Measurements from ENCODE around the gene SFT2D1.
"Not testable (repeated sequence)": the region's sequence is repeated elsewhere in the genome, so short reads cannot be mapped to it uniquely, and the experiment has no call there.

SFT2D1 gene

DNA sequence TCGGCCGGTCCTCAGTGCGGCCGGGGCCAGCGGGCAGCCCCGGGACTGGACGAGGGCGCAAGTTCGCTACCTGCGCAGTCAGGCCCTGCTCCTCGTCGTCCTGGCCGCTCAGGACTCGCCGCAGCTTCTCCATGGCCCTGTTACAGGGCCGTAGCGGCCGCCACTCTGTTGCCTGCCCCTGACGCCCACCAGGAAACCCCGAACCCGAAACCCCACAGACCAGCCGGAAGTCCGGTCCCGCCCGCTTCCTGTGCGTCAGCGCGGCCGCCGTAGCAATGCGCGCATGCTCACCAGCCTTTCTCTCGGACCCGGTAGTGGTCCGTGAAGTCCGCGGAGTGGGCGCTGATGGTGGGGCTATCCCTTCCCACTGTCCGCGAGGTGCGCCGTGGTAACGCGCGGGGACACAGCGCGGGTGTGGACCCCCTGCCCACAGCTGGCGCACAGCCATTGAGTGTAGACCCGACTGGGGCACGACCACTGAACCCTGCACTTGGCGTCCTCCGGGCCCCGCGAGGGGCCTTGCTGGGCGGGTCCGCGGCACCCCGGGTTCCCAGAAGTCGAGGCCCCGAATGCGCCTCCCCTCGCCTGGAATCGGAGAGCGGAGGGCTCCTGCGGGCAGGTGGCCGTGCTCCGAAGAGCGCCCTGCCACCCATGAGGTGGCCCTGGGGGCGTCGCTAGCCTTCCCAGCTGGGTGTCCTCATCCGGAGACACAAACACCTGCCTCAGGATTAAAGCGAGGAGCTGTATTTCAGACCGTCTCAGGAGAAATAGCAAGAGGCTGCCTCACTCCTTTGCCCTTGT is at the start of gene SFT2D1:
Gene SFT2D1 (minus strand): TSS at position 197 of the 801 bp plus-strand sequence. CDS start 64 bp downstream, at position 133.
- Histone ChIP-seq H3K9me3 (ENCODE audit: control insufficient read depth in 2 of 2, low read length in 2 of 2) (no peaks in the 10 kb centered on the region), H3K4me1 (ENCODE audit: control insufficient read depth, insufficient read depth, low read length) (peaks cover 30% of the 10 kb centered on the region), H3K4me3 (ENCODE audit: low read length in 2 of 2) (peak within 1 kb of the TSS; percentile 71 to 99), H3K27ac (ENCODE audit: low read length) (peak within 1 kb of the TSS; percentile 71), H3K27me3 (ENCODE audit: control insufficient read depth in 1 of 2, insufficient read depth in 2 of 2, low read length in 2 of 2) (no peaks in the 10 kb centered on the region), H3K9ac (ENCODE audit: low read length in 2 of 2) (peak within 1 kb of the TSS; percentile 91 to 97), H3K36me3 (ENCODE audit: control insufficient read depth in 2 of 2, insufficient read depth in 2 of 2, low read length in 2 of 2) (peaks cover 0 to 2% of the 10 kb centered on the region in 2 donors)

GRCh38 chr6:166389119-166389518 is 46.8 kb upstream of the SFT2D1 start:
- Histone ChIP-seq H3K27me3 (ENCODE audit: control insufficient read depth in 1 of 2, insufficient read depth in 2 of 2, low read length in 2 of 2) (peaks cover 0 to 2% of the 10 kb centered on the region in 2 donors), H3K27ac (ENCODE audit: low read length) (no peak overlapping the region), H3K9me3 (ENCODE audit: control insufficient read depth in 2 of 2, low read length in 2 of 2) (no peaks in the 10 kb centered on the region), H3K36me3 (ENCODE audit: control insufficient read depth in 2 of 2, insufficient read depth in 2 of 2, low read length in 2 of 2) (no peaks in the 10 kb centered on the region), H3K9ac (ENCODE audit: low read length in 2 of 2) (no peak overlapping the region), H3K4me1 (ENCODE audit: control insufficient read depth, insufficient read depth, low read length) (no peaks in the 10 kb centered on the region), H3K4me3 (ENCODE audit: low read length in 2 of 2) (no peak overlapping the region)

- no peaks in the 10 kb centered on the region for H3K36me3 ChIP-seq (ENCODE audit: control insufficient read depth in 2 of 2, insufficient read depth in 2 of 2, low read length in 2 of 2)
- H3K27me3 ChIP-seq (ENCODE audit: control insufficient read depth in 1 of 2, insufficient read depth in 2 of 2, low read length in 2 of 2) = no peaks in the 10 kb centered on the region
- peaks cover 2% of the 10 kb centered on the region for H3K4me1 ChIP-seq (ENCODE audit: control insufficient read depth, insufficient read depth, low read length)
- no peak overlapping the region for H3K4me3 ChIP-seq (ENCODE audit: low read length in 2 of 2)
- H3K27ac ChIP-seq (ENCODE audit: low read length) = no peak overlapping the region
- no peak overlapping the region for H3K9ac ChIP-seq (ENCODE audit: low read length in 2 of 2)
- no peaks in the 10 kb centered on the region for H3K9me3 ChIP-seq (ENCODE audit: control insufficient read depth in 2 of 2, low read length in 2 of 2)
Measured at GRCh38 chr6:166388290-166389004, 46.1 kb upstream of the SFT2D1 start.

GRCh38 chr6:166387642-166388289 is 45.4 kb upstream of the SFT2D1 start:
- Histone ChIP-seq H3K27ac (ENCODE audit: low read length) (no peak overlapping the region), H3K36me3 (ENCODE audit: control insufficient read depth in 2 of 2, insufficient read depth in 2 of 2, low read length in 2 of 2) (no peaks in the 10 kb centered on the region)

GRCh38 chr6:166387098-166387497 is 44.8 kb upstream of the SFT2D1 start:
- H3K27ac ChIP-seq (ENCODE audit: low read length); H3K4me3 ChIP-seq (ENCODE audit: low read length in 2 of 2); H3K9me3 ChIP-seq (ENCODE audit: control insufficient read depth in 2 of 2, low read length in 2 of 2); H3K9ac ChIP-seq (ENCODE audit: low read length in 2 of 2); H3K27me3 ChIP-seq (ENCODE audit: control insufficient read depth in 1 of 2, insufficient read depth in 2 of 2, low read length in 2 of 2); H3K36me3 ChIP-seq (ENCODE audit: control insufficient read depth in 2 of 2, insufficient read depth in 2 of 2, low read length in 2 of 2); H3K4me1 ChIP-seq (ENCODE audit: control insufficient read depth, insufficient read depth, low read length): not testable (repeated sequence)

More at GRCh38 chr6:166387642-166388289, 45.4 kb upstream of the SFT2D1 start:
- no peak overlapping the region for H3K9ac ChIP-seq (ENCODE audit: low read length in 2 of 2)
- no peak overlapping the region for H3K4me3 ChIP-seq (ENCODE audit: low read length in 2 of 2)
- no peaks in the 10 kb centered on the region for H3K27me3 ChIP-seq (ENCODE audit: control insufficient read depth in 1 of 2, insufficient read depth in 2 of 2, low read length in 2 of 2)
- H3K9me3 ChIP-seq (ENCODE audit: control insufficient read depth in 2 of 2, low read length in 2 of 2) = no peaks in the 10 kb centered on the region
- peaks cover 4% of the 10 kb centered on the region for H3K4me1 ChIP-seq (ENCODE audit: control insufficient read depth, insufficient read depth, low read length)

DNA sequence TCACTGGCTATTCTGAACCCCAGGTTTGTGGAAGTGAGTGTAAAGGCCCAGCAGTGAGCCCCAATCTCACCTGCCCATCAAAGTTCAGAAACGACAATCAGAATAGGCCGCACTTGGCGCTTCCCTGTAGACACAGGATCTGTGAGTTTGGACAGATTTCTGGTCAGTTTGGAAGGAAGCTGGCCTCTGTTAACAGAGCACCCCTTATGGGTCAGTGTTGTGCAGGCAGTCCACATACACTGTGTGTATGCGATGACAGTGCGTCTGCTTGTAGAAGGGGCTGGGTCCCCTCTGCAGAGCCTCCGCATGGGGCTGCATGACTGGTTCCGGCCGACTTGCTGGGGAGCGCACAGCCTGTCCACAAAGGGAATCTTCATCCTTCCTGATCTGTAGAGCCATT is 43.8 kb upstream of the SFT2D1 start:
- Histone ChIP-seq H3K27ac (ENCODE audit: low read length) (no peak overlapping the region), H3K4me3 (ENCODE audit: low read length in 2 of 2) (no peak overlapping the region), H3K27me3 (ENCODE audit: control insufficient read depth in 1 of 2, insufficient read depth in 2 of 2, low read length in 2 of 2) (no peaks in the 10 kb centered on the region), H3K4me1 (ENCODE audit: control insufficient read depth, insufficient read depth, low read length) (peaks cover 7% of the 10 kb centered on the region), H3K36me3 (ENCODE audit: control insufficient read depth in 2 of 2, insufficient read depth in 2 of 2, low read length in 2 of 2) (no peaks in the 10 kb centered on the region), H3K9ac (ENCODE audit: low read length in 2 of 2) (no peak overlapping the region), H3K9me3 (ENCODE audit: control insufficient read depth in 2 of 2, low read length in 2 of 2) (no peaks in the 10 kb centered on the region)

DNA sequence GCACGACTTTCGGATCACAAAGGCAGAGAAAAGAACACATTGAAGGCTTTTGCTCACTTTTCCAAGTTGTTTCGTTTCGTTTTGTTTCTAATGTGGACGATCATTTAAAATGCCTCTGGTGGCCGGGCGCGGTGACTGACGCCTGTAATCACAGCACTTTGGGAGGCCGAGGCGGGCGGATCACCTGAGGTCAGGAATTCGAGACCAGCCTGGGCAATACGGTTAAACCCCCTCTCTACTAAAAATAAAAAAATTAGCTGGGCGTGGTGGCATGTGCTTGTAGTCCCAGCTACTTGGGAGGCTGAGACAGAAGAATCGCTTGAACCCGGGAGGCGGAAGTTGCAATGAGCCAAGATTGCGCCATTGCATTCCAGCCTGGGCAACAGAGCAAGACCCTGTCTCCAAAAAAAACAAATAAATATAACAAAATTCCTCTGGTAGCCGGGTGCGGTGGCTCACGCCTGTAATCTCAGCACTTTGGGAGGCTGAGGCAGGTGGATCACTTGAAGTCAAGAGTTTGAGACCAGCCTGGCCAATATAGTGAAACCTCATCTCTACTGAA is 41.5 kb upstream of the SFT2D1 start:
- Histone ChIP-seq H3K27ac (ENCODE audit: low read length) (peak overlapping the region; percentile 91), H3K4me3 (ENCODE audit: low read length in 2 of 2) (peak overlapping the region; percentile 95 to 97), H3K9ac (ENCODE audit: low read length in 2 of 2) (peak overlapping the region; percentile 78 to 86)
- H3K27me3 ChIP-seq (ENCODE audit: control insufficient read depth in 1 of 2, insufficient read depth in 2 of 2, low read length in 2 of 2); H3K36me3 ChIP-seq (ENCODE audit: control insufficient read depth in 2 of 2, insufficient read depth in 2 of 2, low read length in 2 of 2); H3K9me3 ChIP-seq (ENCODE audit: control insufficient read depth in 2 of 2, low read length in 2 of 2); H3K4me1 ChIP-seq (ENCODE audit: control insufficient read depth, insufficient read depth, low read length): not testable (repeated sequence)

- Histone ChIP-seq H3K4me1 (ENCODE audit: control insufficient read depth, insufficient read depth, low read length) (peaks cover 7% of the 10 kb centered on the region), H3K9ac (ENCODE audit: low read length in 2 of 2) (peak within 1 kb of the TSS; percentile 78 to 86), H3K36me3 (ENCODE audit: control insufficient read depth in 2 of 2, insufficient read depth in 2 of 2, low read length in 2 of 2) (no peaks in the 10 kb centered on the region), H3K9me3 (ENCODE audit: control insufficient read depth in 2 of 2, low read length in 2 of 2) (no peaks in the 10 kb centered on the region), H3K27ac (ENCODE audit: low read length) (peak within 1 kb of the TSS; percentile 91), H3K4me3 (ENCODE audit: low read length in 2 of 2) (peak within 1 kb of the TSS; percentile 95 to 97), H3K27me3 (ENCODE audit: control insufficient read depth in 1 of 2, insufficient read depth in 2 of 2, low read length in 2 of 2) (no peaks in the 10 kb centered on the region)
Measured at GRCh38 chr6:166382933-166383801, 40.8 kb upstream of the SFT2D1 start, which contains the start of gene MPC1. Gene MPC1, minus strand, starts transcription at chr6:166382940. Its CDS starts 64 bp downstream, at chr6:166382876.

GRCh38 chr6:166382500-166382932 is 40.2 kb upstream of the SFT2D1 start:
- no peaks in the 10 kb centered on the region for H3K9me3 ChIP-seq (ENCODE audit: control insufficient read depth in 2 of 2, low read length in 2 of 2)

More at GRCh38 chr6:166382500-166382932, 40.2 kb upstream of the SFT2D1 start:
- Histone ChIP-seq H3K9ac (ENCODE audit: low read length in 2 of 2) (peak overlapping the region; percentile 63 to 85), H3K4me1 (ENCODE audit: control insufficient read depth, insufficient read depth, low read length) (peaks cover 7% of the 10 kb centered on the region), H3K4me3 (ENCODE audit: low read length in 2 of 2) (peak overlapping the region; percentile 85 to 95), H3K36me3 (ENCODE audit: control insufficient read depth in 2 of 2, insufficient read depth in 2 of 2, low read length in 2 of 2) (no peaks in the 10 kb centered on the region), H3K27me3 (ENCODE audit: control insufficient read depth in 1 of 2, insufficient read depth in 2 of 2, low read length in 2 of 2) (no peaks in the 10 kb centered on the region), H3K27ac (ENCODE audit: low read length) (peak overlapping the region; percentile 91)

Measured in stomach smooth muscle (tissue), 2 donors.